Peyer's patch (tissue), 4 donors: ENCODE measurements around the gene PNMA8C.

Experiments used
- CTCF ChIP-seq, 6 experiments: fragments of 450-650 bp in 4 of 6; fragments of 200-600 bp in 2 of 6; sonication (generic) in 1 of 6; IDR thresholded peaks; one replicate each; pipeline ENCODE4 v1.5.1; 2017 to 2019; ENCODE audit warnings: antibody characterized with exemption in 6 of 6, mild to moderate bottlenecking in 3 of 6, moderate library complexity in 1 of 6
- POLR2A ChIP-seq, 2 donors: fragments of 450-650 bp; IDR thresholded peaks; one replicate each; pipeline ENCODE4 v1.5.1; 2017; ENCODE audit warnings: antibody characterized with exemption in 2 of 2, mild to moderate bottlenecking in 2 of 2, moderate library complexity in 2 of 2

GRCh38 chr19:46454244-46454643 is 25.5 kb upstream of the PNMA8C start:
- no peak for TF ChIP-seq CTCF (IDR thresholded peaks at IDR 0.05)
- no peak for TF ChIP-seq POLR2A (IDR thresholded peaks at IDR 0.05)
